NK-92 (cell line): Measurements from ENCODE around the gene DDX52.
A peak's percentile ranks its signal among the peaks of the same experiment; 100 is the strongest.
"Not testable (repeated sequence)": the region's sequence is repeated elsewhere in the genome, so short reads cannot be mapped to it uniquely, and the experiment has no call there.

Experiments
- DNase-seq: peaks from one replicate; lab custom pipeline; 2025; ENCODE audit not compliant: unreplicated experiment; lab: John Stamatoyannopoulos, UW

DDX52 gene

GRCh38 chr17:37643118-37643766, at the start of gene DDX52:
Gene DDX52, minus strand, starts transcription at chr17:37643446. Its CDS starts 26 bp downstream, at chr17:37643420.
- peak; percentile 24 for DNase-seq

- DNase-seq = no peak
These were observed 48.6 kb upstream of the DDX52 start for GRCh38 chr17:37691807-37692206.

- DNase-seq = no peak
These were observed 46.1 kb upstream of the DDX52 start for GRCh38 chr17:37689317-37689716.

GRCh38 chr17:37683454-37683984, 40.3 kb upstream of the DDX52 start:
- no peak for DNase-seq

GRCh38 chr17:37682007-37682406, 38.8 kb upstream of the DDX52 start:
- DNase-seq = no peak

- DNase-seq = not testable (repeated sequence)
These were observed 36.7 kb upstream of the DDX52 start for GRCh38 chr17:37679995-37680394.

- DNase-seq = no peak
These were observed 34.8 kb upstream of the DDX52 start for GRCh38 chr17:37678036-37678435.

- no peak for DNase-seq
These were observed 33.8 kb upstream of the DDX52 start for GRCh38 chr17:37677021-37677420.

- no peak for DNase-seq
These were observed 33.1 kb upstream of the DDX52 start for GRCh38 chr17:37676115-37676925.

GRCh38 chr17:37674511-37674910, 31.3 kb upstream of the DDX52 start:
- no peak for DNase-seq

- DNase-seq = no peak
These were observed 30.1 kb upstream of the DDX52 start for GRCh38 chr17:37673386-37673785.

- DNase-seq = no peak
These were observed 29.4 kb upstream of the DDX52 start for GRCh38 chr17:37672548-37673078.

- DNase-seq = no peak
These were observed 28.7 kb upstream of the DDX52 start for GRCh38 chr17:37671824-37672547.

GRCh38 chr17:37671028-37671823, 28.0 kb upstream of the DDX52 start:
- no peak for DNase-seq

GRCh38 chr17:37667039-37667438, 23.8 kb upstream of the DDX52 start:
- no peak for DNase-seq

GRCh38 chr17:37664214-37664613, 21.0 kb upstream of the DDX52 start:
- no peak for DNase-seq

GRCh38 chr17:37662353-37662752, 19.1 kb upstream of the DDX52 start:
- DNase-seq = no peak

- DNase-seq = no peak
These were observed 18.3 kb upstream of the DDX52 start for GRCh38 chr17:37661400-37662014.

- DNase-seq = no peak
These were observed 16.7 kb upstream of the DDX52 start for GRCh38 chr17:37659925-37660324.

- no peak for DNase-seq
These were observed 14.0 kb upstream of the DDX52 start for GRCh38 chr17:37657202-37657601.
